Mesenchymal stem cell (in vitro differentiated cells and primary cell): ENCODE measurements around the gene BICDL2.

ENCODE experiments used
- DNase-seq: peaks from one replicate; pipeline ENCODE4 v3.0.0-alpha.2; 2013
- H2AFZ ChIP-seq: one replicate; pipeline ENCODE4 v1.6.1; 2013; ENCODE audit warnings: low read depth, mild to moderate bottlenecking, control low read depth, inconsistent platforms, low read length, moderate library complexity
- H2AK5ac ChIP-seq: 2 replicates; pipeline ENCODE4 v1.6.1; 2013; ENCODE audit warnings: low read length, moderate library complexity, mild to moderate bottlenecking, inconsistent platforms; ENCODE audit not compliant: severe bottlenecking
- H2BK120ac ChIP-seq: one replicate; pipeline ENCODE4 v1.6.1; 2013; ENCODE audit warnings: low read depth, mild to moderate bottlenecking, inconsistent platforms, low read length, moderate library complexity
- H2BK12ac ChIP-seq, 2 experiments: one replicate each; pipeline ENCODE4 v1.6.1; 2013; ENCODE audit warnings: inconsistent platforms in 2 of 2, low read length in 2 of 2, mild to moderate bottlenecking in 2 of 2, moderate library complexity in 2 of 2, control low read depth in 1 of 2
- H2BK15ac ChIP-seq: one replicate; pipeline ENCODE4 v1.6.1; 2013; ENCODE audit warnings: mild to moderate bottlenecking, low read depth, inconsistent platforms; ENCODE audit not compliant: poor library complexity, severe bottlenecking
- H2BK5ac ChIP-seq: 2 replicates; pipeline ENCODE4 v1.6.1; 2013; ENCODE audit warnings: low read depth, mild to moderate bottlenecking, low read length, control low read depth, inconsistent platforms; ENCODE audit not compliant: poor library complexity, severe bottlenecking
- H3K14ac ChIP-seq, 2 experiments: one replicate each; pipeline ENCODE4 v1.6.1; 2013; ENCODE audit warnings: inconsistent platforms in 2 of 2, low read length in 2 of 2, control low read depth in 1 of 2, mild to moderate bottlenecking in 1 of 2, moderate library complexity in 1 of 2
- H3K18ac ChIP-seq, 2 experiments: one replicate each; pipeline ENCODE4 v1.6.1; 2013; ENCODE audit warnings: inconsistent platforms in 2 of 2, low read length in 2 of 2, control low read depth in 1 of 2, low read depth in 1 of 2, mild to moderate bottlenecking in 1 of 2
- H3K23ac ChIP-seq, 2 experiments: one replicate each; pipeline ENCODE4 v1.6.1; 2013; ENCODE audit warnings: inconsistent platforms in 2 of 2, low read length in 2 of 2, mild to moderate bottlenecking in 2 of 2, moderate library complexity in 2 of 2, control low read depth in 1 of 2
- H3K27ac ChIP-seq: 2 replicates; pipeline ENCODE4 v1.5.1; 2013; ENCODE audit warnings: mild to moderate bottlenecking, moderate library complexity, low read length, control low read depth, inconsistent platforms; ENCODE audit not compliant: poor library complexity, severe bottlenecking
- H3K27me3 ChIP-seq, 2 experiments: 2 replicates each; pipeline versions ENCODE4 v1.6.1 to v1.7.0; 2013; ENCODE audit warnings: low read length in 2 of 2, mild to moderate bottlenecking in 2 of 2, moderate library complexity in 2 of 2, control low read depth in 1 of 2, inconsistent platforms in 1 of 2; ENCODE audit not compliant: control insufficient read depth in 1 of 2, insufficient read depth in 1 of 2
- H3K36me3 ChIP-seq, 2 experiments: 2 replicates each; pipeline versions ENCODE4 v1.6.1 to v1.7.0; 2013; ENCODE audit warnings: low read length in 2 of 2, control low read depth in 1 of 2, inconsistent platforms in 1 of 2, low read depth in 1 of 2, mild to moderate bottlenecking in 1 of 2; ENCODE audit not compliant: insufficient read depth in 2 of 2, control insufficient read depth in 1 of 2
- H3K4ac ChIP-seq, 2 experiments: one replicate each; pipeline ENCODE4 v1.6.1; 2013; ENCODE audit warnings: inconsistent platforms in 2 of 2, low read length in 2 of 2, mild to moderate bottlenecking in 2 of 2, moderate library complexity in 2 of 2, control low read depth in 1 of 2, low read depth in 1 of 2
- H3K4me1 ChIP-seq: 2 replicates; pipeline ENCODE4 v1.6.1; 2013; ENCODE audit warnings: low read depth, low read length, control low read depth; ENCODE audit not compliant: control insufficient read depth, insufficient read depth
- H3K4me2 ChIP-seq: 2 replicates; pipeline ENCODE4 v1.6.1; 2013; ENCODE audit warnings: low read length, mild to moderate bottlenecking, inconsistent platforms; ENCODE audit not compliant: poor library complexity, severe bottlenecking
- H3K4me3 ChIP-seq, 2 experiments: 2 replicates each; pipeline versions ENCODE4 v1.5.1 to v1.7.0; 2013; ENCODE audit warnings: low read length in 2 of 2, mild to moderate bottlenecking in 2 of 2, control low read depth in 1 of 2, low read depth in 1 of 2; ENCODE audit not compliant: insufficient read depth in 1 of 2
- H3K79me1 ChIP-seq: replicated peaks from 2 replicates; pipeline ENCODE4 v1.6.1; 2013; ENCODE audit warnings: mild to moderate bottlenecking, control low read depth, low read length, inconsistent platforms; ENCODE audit not compliant: poor library complexity, severe bottlenecking
- H3K9ac ChIP-seq: 2 replicates; pipeline ENCODE4 v1.7.0; 2013; ENCODE audit warnings: mild to moderate bottlenecking, low read length, moderate library complexity
- H3K9me3 ChIP-seq: 2 replicates; pipeline ENCODE4 v1.7.0; 2013; ENCODE audit warnings: mild to moderate bottlenecking, low read length; ENCODE audit not compliant: control insufficient read depth
- H4K8ac ChIP-seq: one replicate; pipeline ENCODE4 v1.6.1; 2013; ENCODE audit warnings: inconsistent platforms, mild to moderate bottlenecking, low read length, moderate library complexity
- H4K91ac ChIP-seq: one replicate; pipeline ENCODE4 v1.6.1; 2013; ENCODE audit warnings: mild to moderate bottlenecking, low read length, inconsistent platforms
- WGBS: methylation state at CpG from one replicate; pipeline ENCODE4 v1.1.7; 2013; ENCODE audit warnings: mixed read lengths; 5-methylcytosine and 5-hydroxymethylcytosine counted together

The BICDL2 gene

DNA sequence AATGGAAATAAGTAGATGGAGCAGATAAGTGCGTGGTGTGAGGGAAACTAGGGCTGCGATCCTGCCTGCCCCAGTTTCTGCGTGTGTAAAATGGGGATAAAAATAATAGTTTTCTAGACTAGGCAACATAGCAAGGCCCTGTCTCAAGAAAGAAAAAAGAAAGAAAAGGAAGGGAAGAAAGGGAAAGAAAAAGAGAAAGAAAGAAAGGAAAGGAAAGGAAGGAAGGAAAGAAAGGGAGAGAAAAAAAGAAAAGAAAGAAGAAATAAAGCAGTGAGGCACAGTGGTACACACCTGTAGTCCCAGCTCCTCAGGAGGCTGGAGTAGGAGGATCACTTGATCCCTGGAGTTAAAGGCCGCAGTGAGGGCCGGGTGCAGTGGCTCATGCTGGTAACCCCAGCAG, 54.3 kb downstream of the BICDL2 start:
- no peak overlapping the region for H2BK12ac ChIP-seq
- no peak overlapping the region for H3K4me3 ChIP-seq
- no peak overlapping the region for H3K9ac ChIP-seq
- no peak overlapping the region for H3K18ac ChIP-seq
- H3K4me2 ChIP-seq, result no peak overlapping the region
- 77% methylated on average over 5 of the region's 5 CpGs for WGBS
- H4K91ac ChIP-seq, result no peak overlapping the region
- H3K79me1 ChIP-seq, result peaks cover 18% of the 10 kb centered on the region
- peaks cover 0 to 4% of the 10 kb centered on the region in 2 experiments for H3K36me3 ChIP-seq
- no peak overlapping the region for H3K27ac ChIP-seq
- no peaks in the 10 kb centered on the region for H3K9me3 ChIP-seq
- no peak overlapping the region for H3K23ac ChIP-seq
- no peak overlapping the region for H4K8ac ChIP-seq
- H2BK5ac ChIP-seq, result no peak overlapping the region
- H3K4me1 ChIP-seq, result peaks cover 29% of the 10 kb centered on the region
- H2AK5ac ChIP-seq, result no peak overlapping the region
- no peak overlapping the region for H3K14ac ChIP-seq
- H2BK15ac ChIP-seq, result no peak overlapping the region
- H3K4ac ChIP-seq, result no peak overlapping the region
- H2BK120ac ChIP-seq, result no peak overlapping the region
- no peak overlapping the region for H2AFZ ChIP-seq
- DNase-seq, result no peak
- H3K27me3 ChIP-seq, result peaks cover 0 to 14% of the 10 kb centered on the region in 2 experiments

DNA sequence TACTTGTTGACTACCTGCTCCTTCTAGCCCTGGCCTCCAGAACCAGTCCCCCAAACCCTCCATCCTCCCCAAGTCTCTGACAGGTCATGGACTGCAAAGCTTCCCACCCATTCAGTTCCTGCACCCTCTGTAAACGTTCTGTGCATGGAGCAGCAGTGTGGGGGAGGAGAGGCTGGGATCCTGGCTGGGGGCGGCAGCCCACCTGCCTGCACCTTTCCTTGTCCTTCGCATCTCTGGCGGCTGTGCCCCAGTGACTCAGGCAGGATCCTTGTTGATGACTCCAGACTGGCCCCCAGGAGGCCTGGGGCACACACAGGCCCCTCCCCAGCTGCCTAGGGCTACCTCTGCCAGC, 54.9 kb downstream of the BICDL2 start:
- 28% methylated on average over 4 of the region's 4 CpGs for WGBS
- no peak overlapping the region for H3K27ac ChIP-seq
- H3K9me3 ChIP-seq, result no peaks in the 10 kb centered on the region
- no peak overlapping the region for H3K14ac ChIP-seq
- no peak overlapping the region for H3K4me2 ChIP-seq
- H3K23ac ChIP-seq, result no peak overlapping the region
- H2AK5ac ChIP-seq, result no peak overlapping the region
- peak overlapping the region in 1 of 2 experiments; percentile 91 for H3K4me3 ChIP-seq
- no peak overlapping the region for H3K9ac ChIP-seq
- H3K4me1 ChIP-seq, result peaks cover 29% of the 10 kb centered on the region
- H2AFZ ChIP-seq, result no peak overlapping the region
- H3K79me1 ChIP-seq, result peaks cover 20% of the 10 kb centered on the region
- peaks cover 0 to 9% of the 10 kb centered on the region in 2 experiments for H3K27me3 ChIP-seq
- H3K18ac ChIP-seq, result peak overlapping the region in 1 of 2 experiments; percentile 50
- peak overlapping the region in 1 of 2 experiments; percentile 12 for H2BK12ac ChIP-seq
- H2BK5ac ChIP-seq, result no peak overlapping the region
- DNase-seq, result no peak
- no peak overlapping the region for H2BK15ac ChIP-seq
- peaks cover 0 to 6% of the 10 kb centered on the region in 2 experiments for H3K36me3 ChIP-seq
- no peak overlapping the region for H2BK120ac ChIP-seq
- no peak overlapping the region for H4K91ac ChIP-seq
- peak overlapping the region; percentile 100 for H4K8ac ChIP-seq
- peak overlapping the region in 1 of 2 experiments; percentile 69 for H3K4ac ChIP-seq

DNA sequence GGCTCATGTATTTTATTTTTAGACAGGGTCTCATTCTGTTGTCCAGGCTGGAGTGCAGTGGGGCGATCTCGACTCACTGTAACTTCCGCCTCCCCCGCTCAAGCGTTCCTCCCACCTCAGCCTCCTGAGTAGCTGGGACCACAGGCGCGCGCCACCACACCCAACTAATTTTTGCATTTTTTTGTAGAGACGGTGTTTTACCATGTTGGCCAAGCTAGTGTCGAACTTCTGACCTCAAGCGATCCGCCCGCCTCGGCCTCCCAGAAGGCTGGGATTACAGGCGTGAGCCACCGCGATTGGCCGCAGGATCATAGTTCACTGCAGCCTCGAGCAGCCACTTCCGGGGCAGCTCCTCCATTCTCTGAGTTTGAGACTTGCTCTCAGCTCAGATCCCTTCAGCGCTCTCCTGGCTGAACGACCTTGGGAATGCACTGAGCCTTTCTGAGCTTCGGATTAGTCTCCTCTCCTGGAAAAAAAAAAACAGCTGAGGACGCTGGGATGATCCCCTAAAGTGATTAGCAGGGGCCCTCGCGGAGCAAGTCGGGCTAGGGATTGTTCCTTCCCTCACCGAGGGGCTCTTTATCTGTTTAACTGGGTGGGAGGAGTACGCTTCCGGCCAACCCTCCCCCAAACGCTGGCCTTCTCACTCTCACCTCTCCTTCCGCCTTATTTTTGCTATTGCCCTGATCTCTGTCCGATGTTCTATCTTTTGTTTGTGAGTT, 55.4 kb downstream of the BICDL2 start:
- H3K79me1 ChIP-seq, result peaks cover 20% of the 10 kb centered on the region
- H3K27ac ChIP-seq, result no peak overlapping the region
- peaks cover 0 to 12% of the 10 kb centered on the region in 2 experiments for H3K36me3 ChIP-seq
- no peak overlapping the region for H2BK120ac ChIP-seq
- H3K4me1 ChIP-seq, result peaks cover 29% of the 10 kb centered on the region
- H2BK15ac ChIP-seq, result no peak overlapping the region
- no peak overlapping the region for H4K91ac ChIP-seq
- H3K23ac ChIP-seq, result no peak overlapping the region
- no peak overlapping the region for H2AFZ ChIP-seq
- H2BK12ac ChIP-seq, result peak overlapping the region in 1 of 2 experiments; percentile 11
- no peak overlapping the region for H2BK5ac ChIP-seq
- peak overlapping the region in 1 of 2 experiments; percentile 13 for H3K4ac ChIP-seq
- no peaks in the 10 kb centered on the region for H3K9me3 ChIP-seq
- no peak overlapping the region for H2AK5ac ChIP-seq
- H4K8ac ChIP-seq, result peak overlapping the region; percentile 100
- no peak overlapping the region for H3K14ac ChIP-seq
- H3K4me3 ChIP-seq, result peak overlapping the region in 1 of 2 experiments; percentile 91
- peaks cover 0 to 4% of the 10 kb centered on the region in 2 experiments for H3K27me3 ChIP-seq
- WGBS, result 44% methylated on average over 26 of the region's 33 CpGs
- H3K4me2 ChIP-seq, result peak overlapping the region; percentile 96
- peak overlapping the region; percentile 98 for H3K9ac ChIP-seq
- peak overlapping the region in 1 of 2 experiments; percentile 50 for H3K18ac ChIP-seq
- DNase-seq, result peak; percentile 28

DNA sequence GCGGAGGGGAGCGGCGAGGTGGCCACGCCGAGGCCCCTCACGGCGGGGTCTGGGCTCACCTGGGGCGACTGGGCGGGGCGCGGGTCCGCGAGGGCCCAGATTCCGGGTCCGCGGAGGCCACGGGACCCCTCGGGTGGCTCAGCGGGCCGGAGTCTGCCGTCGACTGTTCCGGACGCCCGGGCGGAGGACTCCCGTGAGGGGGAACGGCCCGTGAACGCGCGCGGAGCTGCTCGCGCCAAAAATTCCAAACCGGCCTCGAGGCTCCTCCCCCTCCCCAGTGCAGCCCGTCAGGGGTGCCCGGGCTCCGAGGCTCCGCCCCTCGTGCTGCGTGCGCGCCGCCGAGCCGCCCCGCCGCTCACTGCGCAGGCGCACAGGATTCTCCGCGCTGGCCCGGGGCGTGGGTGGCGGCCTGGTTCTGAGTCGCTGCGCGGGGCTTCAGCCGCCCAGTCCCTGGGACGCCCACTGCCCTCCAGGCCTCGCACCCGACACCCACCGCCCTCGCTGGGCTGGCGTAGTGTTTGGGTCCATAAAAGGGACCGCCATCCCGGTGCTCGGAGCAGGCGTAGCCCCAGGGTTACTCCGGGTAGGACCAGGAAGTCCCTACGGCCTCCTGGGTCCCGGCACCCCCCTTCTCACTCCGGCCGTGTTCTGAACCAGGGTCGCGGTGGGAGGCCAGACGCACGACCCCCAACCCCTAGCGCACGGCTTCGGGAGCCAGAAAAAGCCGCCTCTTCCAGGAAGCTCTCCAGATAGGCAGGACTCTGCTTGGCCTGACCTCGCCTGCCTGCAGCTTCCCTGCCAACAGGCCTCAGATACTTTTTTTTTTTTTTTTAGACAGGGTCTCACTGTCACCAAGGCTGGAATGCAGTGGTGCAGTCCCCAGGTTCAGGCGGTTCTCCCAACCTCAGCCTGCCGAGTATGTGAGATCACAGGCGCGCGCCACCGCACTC, 56.2 kb downstream of the BICDL2 start, which contains the start of gene PKMYT1:
Gene PKMYT1, minus strand, starts transcription at position 220 of the 950 bp plus-strand sequence. CDS start 789 bp downstream, outside the sequence.
- Histone ChIP-seq H4K8ac (peak within 1 kb of the TSS; percentile 100), H2BK5ac (peak within 1 kb of the TSS; percentile 54), H3K18ac (peak within 1 kb of the TSS; percentile 92 to 99)

More for the DNA sequence above, 56.2 kb downstream of the BICDL2 start, which contains the start of gene PKMYT1:
- Histone ChIP-seq H2BK15ac (peak within 1 kb of the TSS; percentile 52), H3K27me3 (no peaks in the 10 kb centered on the region), H3K9ac (peak within 1 kb of the TSS; percentile 98), H3K4me3 (peak within 1 kb of the TSS; percentile 85 to 91), H2BK12ac (no peak within 1 kb of the TSS), H3K36me3 (peaks cover 0 to 18% of the 10 kb centered on the region in 2 experiments), H4K91ac (peak within 1 kb of the TSS; percentile 98), H3K23ac (no peak within 1 kb of the TSS), H3K27ac (no peak within 1 kb of the TSS), H3K4me2 (peak within 1 kb of the TSS; percentile 96), H3K79me1 (peaks cover 20% of the 10 kb centered on the region), H2AFZ (peak within 1 kb of the TSS; percentile 59), H3K4ac (peak within 1 kb of the TSS; percentile 90 to 95), H3K14ac (peak within 1 kb of the TSS in 1 of 2 experiments; percentile 97), H2AK5ac (no peak within 1 kb of the TSS), H3K9me3 (no peaks in the 10 kb centered on the region), H3K4me1 (peaks cover 29% of the 10 kb centered on the region), H2BK120ac (peak within 1 kb of the TSS; percentile 71)
- DNase-seq, result peak; percentile 79
- WGBS, result 13% methylated on average over 50 of the region's 91 CpGs
